Measurements from ENCODE around the gene GALNT6. TPM values are rescaled to one million over a fixed set of nuclear protein-coding genes. Genes with fewer than 3 reads are reported as not detected.

GALNT6 gene
- total RNA-seq, 1 donor from 2014 or later, result 14.4 TPM

GRCh38 chr12:51381226-51382079 is 9.8 kb downstream of the GALNT6 start:
- peak; percentile 49 for DNase-seq

- DNase-seq, result no peak
Observed at GRCh38 chr12:51379571-51379970, 11.6 kb downstream of the GALNT6 start.

DNA sequence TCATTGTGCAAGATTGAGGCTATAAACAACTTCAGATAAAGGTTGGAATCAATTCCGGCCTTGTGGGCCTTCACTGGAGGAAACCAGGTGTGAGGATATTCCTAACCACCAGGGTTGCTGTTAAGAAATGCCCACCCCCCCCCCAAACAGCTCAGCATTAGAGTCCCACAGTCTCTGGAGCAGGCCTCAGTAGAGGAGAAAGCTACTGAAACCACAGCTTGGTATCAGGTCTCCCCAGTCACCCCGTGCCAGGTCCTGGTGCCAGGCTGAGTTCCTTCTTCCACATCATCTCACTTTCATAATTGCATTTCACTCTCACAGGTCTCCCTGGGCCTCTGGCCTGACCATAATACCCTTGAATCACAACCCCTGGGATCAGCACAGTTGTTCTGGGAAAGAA is 12.5 kb downstream of the GALNT6 start:
- DNase-seq, result no peak

DNA sequence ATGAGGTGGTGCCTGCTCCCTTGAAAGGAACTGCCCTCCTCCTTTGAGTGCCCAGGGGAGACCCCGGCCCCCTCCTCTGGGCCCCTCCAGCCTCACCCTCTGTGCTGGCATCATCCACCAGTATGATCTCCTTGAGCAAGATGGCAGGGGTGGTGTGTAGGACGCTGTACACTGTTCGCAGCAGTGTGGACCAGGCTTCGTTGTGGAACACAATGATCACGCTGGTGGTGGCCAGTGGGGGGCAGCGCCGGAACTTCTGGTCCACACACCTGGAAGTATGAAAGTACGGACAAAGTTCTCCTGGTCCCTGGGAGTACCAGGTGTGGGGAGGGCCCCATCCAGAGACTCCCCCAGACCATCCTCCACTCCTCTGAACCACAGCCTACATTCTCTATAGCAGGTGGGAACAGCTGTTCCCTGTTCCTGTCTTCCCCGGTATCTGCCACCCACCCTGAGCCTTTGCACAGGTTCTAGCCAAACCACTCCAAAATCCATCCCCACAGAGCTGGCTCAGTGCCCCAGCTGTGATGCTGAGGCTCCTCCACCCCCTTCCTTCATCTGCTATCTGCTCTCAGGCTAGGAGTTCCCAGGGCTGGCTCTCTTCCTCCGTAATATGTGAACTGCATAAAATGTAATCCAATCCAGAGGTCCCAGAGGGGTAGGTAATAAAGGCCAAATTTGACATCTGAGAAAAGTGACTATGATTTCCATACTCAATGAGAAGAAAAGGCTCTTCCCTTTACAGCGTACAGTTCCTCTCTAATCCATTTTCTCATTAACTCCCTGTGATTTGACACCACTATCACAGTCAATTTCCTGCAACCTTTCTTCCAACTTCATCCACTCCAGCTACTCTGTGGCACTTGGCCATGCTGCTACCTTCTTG is 13.9 kb downstream of the GALNT6 start:
- DNase-seq, result peak; percentile 63

GRCh38 chr12:51374856-51375255 is 16.4 kb downstream of the GALNT6 start:
- DNase-seq, result no peak

GRCh38 chr12:51374361-51374760 is 16.8 kb downstream of the GALNT6 start:
- DNase-seq, result no peak

DNA sequence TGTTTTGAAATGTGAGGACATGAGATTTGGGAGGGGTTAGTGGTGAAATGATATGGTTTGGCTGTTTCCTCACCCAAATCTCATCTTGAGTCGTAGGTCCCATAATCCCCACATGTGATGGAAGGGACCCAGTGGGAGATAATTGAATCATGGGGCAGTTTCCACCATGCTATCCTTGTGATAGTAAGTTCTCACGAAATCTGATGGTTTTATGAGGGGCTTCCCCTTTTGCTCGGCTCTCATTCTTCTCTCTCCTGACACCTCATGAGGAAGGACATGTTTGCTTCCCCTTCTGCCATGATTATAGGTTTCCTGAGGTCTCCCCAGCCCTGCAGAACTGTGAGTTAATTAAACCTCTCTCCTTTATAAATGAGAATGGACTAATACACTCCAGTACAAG is 18.0 kb downstream of the GALNT6 start:
- DNase-seq, result no peak

DNA sequence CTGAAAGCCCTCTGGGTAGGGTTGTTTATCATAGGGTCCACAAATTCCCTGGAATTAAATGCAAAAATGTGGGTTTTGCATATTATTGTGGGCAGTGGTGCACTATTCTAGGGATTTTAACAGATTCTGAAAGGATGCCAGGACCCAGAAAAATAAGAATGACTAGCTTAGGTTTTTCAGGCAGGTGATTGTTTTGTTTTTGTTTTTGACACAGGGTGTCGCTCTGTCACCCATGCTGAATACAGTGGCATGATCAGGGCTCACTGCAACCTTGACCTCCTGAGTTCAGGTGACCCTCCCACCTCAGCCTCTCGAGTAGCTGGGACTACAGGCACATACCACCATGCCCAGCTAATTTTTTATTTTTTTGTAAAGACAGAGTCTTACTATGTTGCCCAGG is 19.2 kb downstream of the GALNT6 start:
- DNase-seq, result no peak

DNA sequence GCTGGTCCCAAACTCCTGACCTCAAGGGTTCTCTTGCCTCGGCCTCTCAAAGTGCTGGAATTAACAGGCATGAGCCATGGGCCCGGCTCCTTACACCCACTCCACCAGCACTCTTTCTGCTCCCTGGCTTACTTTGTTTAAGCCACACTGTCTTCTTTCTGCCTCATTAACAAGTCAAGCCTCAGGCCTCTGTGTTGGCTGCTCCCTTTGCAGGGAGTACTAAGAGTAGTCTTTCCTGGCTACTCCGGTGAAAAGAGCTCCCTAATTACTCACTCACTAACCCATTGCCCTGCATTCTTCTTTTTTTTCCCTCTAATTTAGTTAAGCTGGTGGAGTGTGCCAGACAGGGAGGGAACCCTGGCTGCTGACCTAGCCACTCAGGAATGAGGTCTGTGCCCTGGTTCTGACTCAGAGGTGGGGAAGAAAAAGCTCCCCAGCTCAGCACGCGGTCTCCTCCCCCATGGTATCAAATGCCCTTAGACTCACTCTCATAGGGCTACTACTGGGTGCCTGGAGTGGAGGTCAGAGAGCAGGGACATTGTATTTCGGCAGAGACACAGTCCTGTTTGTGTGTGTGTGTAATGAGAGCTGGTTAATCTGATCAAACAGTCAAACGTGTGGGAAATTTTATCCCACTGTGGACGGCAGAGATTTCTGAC is 19.8 kb downstream of the GALNT6 start:
- DNase-seq, result peak; percentile 69

GRCh38 chr12:51370667-51371066 is 20.5 kb downstream of the GALNT6 start:
- DNase-seq, result no peak

DNA sequence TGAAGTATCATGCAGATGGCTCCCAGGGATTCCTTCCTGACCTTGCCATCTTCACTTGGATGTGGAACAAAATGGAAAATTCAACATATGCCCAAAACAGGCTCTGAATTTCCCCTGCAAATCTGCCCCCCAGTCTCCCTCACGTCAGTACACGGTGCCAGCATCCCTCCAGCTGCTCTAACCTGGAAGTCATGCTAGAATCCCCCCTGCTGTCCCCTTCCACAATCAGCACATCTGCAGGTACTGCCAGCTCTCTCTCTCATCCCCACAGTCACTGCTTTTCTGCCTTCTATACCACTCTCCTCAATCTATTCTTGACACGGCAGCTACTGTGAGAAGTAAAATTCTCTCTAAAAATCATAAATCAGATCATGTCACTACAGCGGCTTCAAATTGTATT is 21.6 kb downstream of the GALNT6 start:
- DNase-seq, result no peak

- peak; percentile 9 for DNase-seq
Observed at GRCh38 chr12:51368640-51369517, 22.3 kb downstream of the GALNT6 start.

DNA sequence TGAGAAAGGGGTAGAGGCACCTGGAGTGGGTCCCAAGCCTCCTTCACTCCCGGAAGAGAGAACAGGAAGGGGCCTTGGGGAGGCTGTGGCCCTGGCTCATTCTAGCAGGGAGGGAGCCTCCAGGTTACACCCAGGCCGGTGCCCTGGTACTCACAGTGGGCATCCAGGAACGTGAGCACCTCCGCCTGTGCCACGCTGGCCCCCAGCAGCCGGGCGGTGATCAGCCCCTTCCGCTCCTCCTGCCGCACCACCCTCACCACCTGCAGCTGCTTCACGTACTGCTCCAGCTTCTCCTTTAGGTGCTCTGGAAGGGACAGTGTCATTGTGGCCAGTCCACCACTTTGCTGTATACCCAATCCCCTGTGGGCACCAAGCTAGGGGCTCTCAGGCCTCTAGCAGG is 25.9 kb downstream of the GALNT6 start:
- DNase-seq, result no peak

DNA sequence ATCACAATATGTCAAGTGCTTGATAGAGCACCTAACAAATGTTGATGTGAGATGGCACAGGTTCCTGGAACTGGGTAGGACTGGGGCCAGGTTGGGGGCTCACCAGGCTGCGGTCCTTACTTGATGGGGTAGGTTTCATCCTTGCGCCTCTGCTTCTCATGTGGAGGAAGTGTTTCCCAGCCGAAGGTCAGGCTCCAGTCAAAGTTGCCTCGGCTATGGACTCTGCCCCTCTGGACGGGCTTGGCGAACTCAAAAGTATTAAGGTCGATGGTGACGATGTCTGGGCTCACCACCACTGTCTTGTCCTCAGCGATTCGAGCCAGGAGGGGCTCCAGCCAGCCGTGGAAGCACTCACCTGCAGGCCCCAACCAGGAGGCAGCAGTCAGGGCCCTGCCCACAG is 27.2 kb downstream of the GALNT6 start:
- DNase-seq, result no peak

DNA sequence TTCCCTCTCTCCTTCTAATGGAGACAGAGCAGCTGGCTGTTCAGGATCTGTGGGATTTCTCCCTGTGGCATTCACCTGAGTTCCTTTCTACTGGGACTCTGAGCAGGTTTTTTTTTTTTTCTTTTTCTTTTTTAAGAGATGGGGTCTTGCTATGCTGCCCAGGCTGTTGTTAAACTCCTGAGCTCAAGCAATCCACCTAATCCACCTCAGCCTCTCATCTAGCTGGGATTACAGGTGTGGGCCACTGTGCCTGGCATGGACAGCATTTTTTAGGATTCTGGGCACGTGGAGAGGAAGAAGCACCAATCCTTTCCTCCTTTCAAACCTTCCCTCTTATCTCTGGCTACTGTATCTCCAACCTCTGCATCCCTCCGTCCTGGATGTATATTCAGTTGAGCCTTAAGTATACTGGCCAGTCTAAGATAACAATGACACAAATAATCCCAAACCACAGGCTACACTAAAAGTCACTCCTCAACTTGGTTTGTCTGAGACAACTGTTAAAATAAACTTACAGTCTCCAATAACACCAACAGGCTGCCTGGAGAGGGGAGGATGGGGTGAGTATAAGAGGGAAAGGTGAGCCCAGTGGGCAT is 28.4 kb downstream of the GALNT6 start:
- no peak for DNase-seq

DNA sequence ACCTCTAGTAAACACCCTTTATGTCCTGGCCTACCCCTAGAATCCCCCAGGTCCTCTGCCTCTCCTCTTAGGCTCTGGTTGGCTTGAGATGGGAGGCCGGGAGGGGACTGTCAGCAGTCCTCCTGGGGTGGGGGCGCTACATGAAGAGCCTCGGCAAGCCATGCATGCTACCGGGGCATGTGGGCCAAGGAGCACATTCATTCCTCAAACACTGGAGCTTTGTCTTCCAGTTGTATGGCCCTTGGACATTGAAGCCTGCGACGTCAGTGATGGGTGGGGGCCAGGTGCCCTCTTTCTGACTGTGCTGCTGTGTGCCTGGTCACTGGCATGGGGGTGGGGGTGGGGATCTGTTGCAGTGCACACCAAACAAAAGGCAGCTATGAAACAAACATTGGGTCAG is 28.9 kb downstream of the GALNT6 start:
- no peak for DNase-seq

DNA sequence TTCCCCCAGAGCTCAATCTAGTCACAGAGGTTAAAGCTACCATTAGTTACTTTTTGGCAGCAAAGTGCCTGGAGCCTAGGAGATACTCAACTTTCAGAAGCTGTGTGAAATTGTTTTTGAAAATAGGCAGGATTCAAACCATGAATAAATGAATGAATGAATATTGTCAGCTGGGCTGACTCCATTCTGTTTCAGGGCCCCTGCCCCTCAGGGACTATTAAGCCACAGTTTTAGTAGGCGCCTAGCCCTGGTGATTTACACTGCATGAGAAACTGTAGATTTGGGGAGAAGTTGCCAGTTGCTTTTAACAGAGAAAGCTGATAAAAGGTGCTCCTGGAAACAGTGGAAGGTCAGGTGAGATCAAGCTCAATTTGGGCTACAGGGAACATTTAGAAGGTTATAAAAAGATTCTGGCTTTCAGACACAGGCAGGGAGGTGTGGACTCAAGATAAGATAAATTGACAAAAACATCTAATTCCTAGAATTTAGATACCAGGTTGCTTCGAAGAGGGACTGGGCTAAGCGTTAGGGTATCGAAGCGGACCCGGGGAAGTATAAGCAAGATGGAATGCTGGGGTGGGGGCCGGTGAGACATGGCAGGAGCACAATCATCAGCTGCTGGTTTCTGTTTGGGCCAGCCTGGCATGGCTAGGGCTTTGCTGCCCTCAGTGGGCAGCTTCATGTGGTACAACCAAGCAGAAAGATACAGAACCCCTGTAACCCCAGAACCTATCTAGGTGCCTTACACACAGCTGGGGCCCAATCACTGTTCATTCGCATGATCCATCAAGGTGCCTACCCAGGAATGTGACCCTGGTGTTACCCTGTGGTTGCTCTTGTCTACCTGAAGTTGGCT is 29.8 kb downstream of the GALNT6 start:
- no peak for DNase-seq

DNA sequence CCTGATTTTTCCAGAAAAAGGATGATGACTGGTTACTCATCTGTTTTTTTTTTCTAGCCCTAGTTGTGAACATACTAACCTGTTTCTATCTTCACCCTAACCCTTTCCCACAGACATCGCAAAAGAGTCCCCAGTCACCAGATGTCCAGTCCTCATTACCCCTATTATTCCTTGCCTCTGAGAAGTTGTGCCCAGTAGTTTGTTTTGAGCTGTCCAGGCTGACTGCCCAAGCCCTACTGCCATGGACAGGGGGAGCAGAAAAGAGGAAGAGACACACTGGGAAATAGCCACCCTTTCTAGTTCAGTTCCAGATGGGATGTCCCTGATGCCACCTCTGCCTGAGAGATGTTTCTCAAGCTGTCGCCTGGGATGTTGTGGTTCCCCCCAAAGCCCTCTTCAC is 30.9 kb downstream of the GALNT6 start:
- no peak for DNase-seq

DNA sequence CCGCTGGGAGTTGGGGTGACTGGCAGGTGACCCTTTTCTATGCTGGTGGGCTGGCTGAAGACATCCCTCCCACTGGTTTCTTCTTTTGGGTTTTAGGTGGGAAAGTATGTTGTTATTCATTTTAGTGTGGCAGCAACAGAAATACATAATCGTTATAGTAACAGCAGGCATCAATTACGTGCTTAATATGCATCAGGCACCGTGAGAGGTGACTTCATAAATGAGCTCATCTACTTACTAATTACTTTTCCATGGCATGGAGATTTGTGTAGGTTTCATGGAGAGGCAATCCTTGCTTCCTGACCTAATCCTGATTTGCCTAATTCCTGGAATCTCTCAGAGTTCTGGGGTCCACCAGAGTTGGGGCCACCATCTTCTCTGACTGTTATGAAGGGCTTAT is 31.4 kb downstream of the GALNT6 start:
- no peak for DNase-seq

DNA sequence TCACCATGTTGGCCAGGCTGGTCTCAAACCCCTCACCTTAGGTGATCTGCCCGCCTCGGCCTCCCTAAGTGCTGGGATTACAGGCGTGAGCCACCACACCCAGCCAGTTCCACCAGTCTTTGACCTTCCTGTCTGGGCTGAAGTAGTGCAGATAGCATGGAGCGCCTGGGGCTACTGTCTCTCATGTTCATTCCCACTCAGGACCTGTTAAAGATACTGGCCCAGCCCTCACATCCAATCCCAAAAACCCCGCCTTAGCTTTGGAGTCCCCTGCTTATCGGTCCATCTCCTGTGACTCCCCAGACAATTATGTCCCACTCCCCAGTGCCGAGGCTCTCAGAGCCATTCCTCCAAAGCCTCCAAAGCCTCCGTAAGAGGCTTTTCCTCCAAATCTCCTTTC is 32.7 kb downstream of the GALNT6 start:
- no peak for DNase-seq

Measured in tongue (tissue), 2 donors.